NCI-H510A (cell line): Measurements from ENCODE around the gene NOS3.

ENCODE experiments used
- DNase-seq: peaks from one replicate; lab custom pipeline; 2025; lab: John Stamatoyannopoulos, UW

NOS3 gene

DNA sequence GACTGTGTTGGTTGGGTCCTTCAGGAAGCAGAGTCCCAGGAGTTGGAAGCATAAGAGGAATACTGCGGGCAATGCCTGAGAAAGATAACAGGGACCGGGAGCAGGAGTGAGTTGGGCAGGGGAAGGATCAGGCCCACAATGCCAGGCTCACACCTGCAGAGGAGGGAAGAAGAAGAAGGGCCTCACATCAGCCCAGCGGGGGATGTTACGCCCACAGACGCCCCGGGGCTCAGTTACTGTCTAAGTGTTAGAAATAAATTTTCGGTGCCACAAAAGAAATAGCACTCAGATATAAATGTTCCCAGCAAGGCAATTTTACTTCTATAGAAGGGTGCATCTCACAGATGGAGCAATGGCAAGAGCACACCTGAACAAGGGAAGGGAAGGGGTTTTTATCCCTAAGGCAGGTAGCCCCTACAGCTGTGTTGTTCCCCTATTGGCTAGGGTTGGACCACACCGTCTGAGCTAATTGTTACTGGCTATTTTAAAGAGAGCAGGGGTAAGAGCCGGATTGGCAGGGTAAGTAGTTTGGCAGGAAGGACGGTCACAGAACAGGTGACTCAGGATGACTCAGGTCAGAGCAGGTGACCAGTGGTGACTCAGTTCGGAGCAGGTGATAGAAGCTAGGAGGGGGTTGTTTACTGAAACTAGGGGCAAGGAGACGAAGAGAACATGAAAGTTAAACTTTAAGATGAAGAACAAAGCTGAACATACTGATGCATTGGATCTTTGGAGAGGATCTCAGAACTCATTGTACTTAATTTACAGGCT is at the start of gene NOS3:
Gene NOS3, plus strand, starts transcription at position 602 of the 771 bp plus-strand sequence. CDS start 2,787 bp downstream, outside the sequence.
- no peak for DNase-seq

- no peak for DNase-seq
Observed at GRCh38 chr7:150941351-150942000, 49.3 kb upstream of the NOS3 start.

DNA sequence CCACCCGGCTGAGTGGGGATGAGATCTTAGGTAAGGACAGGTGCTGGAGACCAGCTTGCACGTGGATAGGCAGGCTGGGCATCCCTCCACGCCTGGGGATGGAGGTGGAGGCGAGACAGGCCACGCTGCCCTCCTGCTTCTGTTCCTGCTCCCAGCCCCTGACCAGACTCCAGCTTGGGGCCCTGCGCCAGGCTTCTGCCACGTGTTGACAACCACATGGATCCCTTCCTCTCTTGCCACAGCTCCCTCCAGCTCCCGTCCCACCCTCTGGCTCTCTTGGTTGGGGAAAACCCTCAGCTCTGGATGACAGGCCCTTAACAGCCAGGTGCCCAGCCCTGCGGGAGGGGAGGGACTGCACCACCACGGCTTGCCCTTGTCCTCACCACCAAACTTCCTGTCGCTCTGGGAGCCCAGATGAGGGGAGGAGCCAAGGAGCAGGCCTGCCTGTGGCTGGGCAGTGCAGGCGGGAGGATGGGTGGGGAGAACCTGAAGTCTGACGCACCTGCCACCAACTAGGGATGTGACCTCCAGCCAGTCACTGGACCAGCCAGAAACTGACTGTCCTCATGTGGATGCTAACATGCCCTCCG is 48.7 kb upstream of the NOS3 start:
- DNase-seq: peak; percentile 68

DNA sequence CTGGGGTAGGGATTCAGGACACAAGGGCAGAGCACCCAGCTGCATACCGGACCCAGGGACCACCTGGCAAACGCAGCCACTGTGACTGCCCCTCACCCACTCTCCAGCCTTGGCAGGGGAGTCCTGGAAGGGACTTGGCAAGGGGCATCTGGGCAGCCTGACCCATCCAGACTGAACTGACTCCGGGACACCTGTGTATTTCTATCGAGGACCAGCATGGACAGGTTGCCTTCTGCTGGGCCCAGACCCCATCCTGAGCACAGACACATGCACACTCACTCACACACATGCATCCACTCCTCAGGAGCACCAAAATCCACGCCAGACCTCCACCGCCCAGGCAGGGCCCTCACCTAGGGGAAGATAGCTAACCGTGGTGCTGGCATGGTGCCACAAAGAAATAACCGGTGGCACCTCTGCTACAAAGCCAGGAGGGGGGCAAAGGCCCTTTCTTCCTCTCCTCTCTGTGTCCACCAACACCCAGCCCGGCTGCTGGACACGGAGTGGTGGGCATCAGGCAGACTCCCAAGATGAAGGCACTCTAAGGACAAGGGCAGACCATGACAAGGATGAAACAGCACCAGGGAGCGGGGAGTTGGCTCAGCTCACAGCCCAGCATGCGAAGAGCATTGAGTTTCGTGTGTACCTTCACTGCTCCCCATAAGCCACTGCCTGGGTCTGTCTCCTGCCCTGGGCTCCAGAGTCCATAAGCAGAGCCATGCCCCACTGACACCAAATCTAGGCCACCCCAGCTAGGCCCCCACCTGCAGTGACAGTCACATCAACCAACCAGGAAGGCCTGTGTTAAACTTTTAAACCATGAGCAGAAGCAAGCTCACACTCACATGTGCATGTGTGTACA is 48.0 kb upstream of the NOS3 start:
- DNase-seq: no peak

GRCh38 chr7:150943453-150943814 is 47.4 kb upstream of the NOS3 start:
- DNase-seq: no peak

- DNase-seq: no peak
Observed at GRCh38 chr7:150944066-150945042, 46.5 kb upstream of the NOS3 start.

DNA sequence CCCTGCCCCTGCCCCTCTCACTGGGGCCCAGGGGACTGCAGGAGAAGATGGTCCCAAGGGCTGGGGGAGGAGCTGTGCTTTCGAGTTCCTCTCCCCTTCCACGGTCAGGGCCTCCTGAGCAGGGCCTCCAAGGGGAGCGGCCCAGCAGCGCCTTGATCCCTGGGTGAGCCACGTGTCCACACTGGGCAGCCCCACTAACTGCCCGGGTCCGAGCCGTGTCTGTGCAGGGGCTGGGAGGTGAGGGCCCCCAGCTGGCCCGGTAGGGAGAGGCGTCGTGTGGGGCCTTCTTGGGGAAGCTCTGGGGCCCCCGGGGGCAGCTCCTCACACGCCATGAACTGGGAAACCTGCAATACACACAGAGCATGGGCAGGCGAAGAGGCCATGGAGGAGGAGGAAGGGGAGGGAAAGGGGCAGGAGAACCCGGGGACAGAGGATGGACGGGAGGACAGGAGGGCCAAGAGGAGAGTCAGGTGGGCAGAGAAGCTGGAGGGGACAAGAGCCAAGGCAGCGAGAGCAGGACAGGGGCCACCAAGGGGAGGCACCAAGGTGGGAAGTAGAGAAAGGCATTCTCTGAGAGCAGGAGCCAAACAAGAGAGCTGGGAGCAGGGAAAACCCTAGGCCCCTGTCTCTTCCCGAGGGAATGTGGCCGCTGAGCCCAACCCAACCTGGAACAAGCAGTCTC is 45.5 kb upstream of the NOS3 start:
- no peak for DNase-seq

DNA sequence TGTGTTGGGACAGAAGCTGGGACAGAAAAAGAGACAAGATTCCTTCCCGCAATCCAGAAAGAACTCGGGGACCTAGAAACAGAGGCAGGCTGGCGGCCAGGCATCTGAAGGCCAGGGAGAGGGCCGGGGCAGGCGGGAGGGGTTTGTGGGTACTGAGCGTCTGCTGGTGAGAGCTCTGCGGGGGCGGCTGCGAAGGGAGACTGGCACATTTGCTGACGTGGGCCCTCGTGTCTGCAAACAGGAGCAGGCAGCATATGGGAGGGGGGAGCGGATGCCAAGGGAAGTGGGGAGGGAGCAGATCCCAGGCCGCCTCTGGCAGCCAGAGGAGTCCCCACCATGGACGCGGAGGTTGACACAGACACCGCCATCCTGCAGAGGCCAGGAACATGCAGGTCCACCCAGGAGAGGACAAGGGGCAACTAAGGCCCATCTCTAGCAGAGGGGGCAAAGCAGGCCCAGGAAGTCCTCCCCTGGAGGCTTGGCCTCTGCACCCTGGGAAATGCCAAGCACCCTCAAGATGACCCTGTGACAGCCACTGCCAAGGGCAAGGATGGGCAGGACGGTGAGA is 44.9 kb upstream of the NOS3 start:
- no peak for DNase-seq

DNA sequence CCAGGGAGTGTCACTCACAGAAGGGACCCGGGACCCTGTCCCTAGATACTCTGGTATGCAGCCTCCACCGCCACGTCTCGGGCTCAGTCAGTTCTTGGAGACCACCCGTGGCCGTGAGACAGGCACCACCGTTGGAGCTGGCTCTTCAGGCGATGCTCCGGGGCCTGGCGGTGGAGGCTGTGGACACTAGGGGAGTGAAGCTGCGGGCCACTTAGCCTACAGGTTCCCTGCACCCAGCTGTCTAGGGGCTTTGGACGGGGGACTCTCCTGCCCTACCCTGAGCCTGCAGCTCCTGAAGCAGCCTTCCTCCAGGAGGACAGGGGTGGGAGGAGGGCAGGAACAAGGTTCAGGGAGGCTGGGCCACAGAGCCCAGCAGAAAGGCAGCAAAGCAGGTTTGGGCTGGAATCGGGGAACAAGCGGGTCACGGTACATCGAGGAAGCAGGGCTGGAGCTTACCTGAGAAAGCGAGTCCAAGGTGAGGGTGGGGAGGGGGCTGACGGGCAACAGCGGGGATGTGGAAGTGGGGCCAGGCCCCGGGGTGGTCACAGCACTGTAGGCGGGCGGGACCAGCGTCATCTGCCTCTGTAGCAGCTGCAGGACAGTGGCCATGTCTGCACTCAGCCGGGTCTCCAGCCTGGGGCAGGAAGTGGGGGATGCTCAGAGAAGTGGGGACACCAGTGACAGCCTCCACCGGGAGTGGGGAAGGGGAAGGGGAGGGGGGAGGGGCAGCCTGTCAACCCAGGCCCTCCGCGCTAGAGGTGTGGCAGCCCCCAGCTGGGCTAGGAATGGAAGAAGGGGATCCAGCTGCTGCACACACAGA is 44.2 kb upstream of the NOS3 start:
- no peak for DNase-seq

DNA sequence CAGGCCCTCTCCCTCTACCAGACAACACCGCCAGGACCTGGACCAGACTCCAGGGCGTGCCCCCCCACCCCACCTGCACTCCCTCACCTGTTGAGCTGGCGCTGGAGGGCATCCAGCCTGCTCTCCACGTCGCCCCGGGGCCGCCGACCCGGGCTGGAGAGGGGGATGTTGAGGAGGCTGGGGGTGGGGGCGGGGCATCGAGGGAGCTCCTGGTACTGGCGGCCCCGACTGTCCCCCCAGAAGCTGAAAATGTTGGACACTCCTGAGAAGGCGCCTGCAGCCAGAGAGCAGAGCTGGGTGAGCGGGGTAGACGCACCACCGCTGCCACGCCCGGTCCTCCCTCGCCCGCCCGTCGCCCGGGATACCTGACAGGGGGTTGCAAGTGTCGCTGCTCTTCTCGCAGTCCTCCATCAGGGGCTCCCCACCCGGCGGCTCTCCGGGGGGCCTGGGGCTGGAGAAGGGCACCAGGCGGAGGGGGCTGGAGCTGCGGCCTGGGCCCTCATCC is 43.5 kb upstream of the NOS3 start:
- no peak for DNase-seq

DNA sequence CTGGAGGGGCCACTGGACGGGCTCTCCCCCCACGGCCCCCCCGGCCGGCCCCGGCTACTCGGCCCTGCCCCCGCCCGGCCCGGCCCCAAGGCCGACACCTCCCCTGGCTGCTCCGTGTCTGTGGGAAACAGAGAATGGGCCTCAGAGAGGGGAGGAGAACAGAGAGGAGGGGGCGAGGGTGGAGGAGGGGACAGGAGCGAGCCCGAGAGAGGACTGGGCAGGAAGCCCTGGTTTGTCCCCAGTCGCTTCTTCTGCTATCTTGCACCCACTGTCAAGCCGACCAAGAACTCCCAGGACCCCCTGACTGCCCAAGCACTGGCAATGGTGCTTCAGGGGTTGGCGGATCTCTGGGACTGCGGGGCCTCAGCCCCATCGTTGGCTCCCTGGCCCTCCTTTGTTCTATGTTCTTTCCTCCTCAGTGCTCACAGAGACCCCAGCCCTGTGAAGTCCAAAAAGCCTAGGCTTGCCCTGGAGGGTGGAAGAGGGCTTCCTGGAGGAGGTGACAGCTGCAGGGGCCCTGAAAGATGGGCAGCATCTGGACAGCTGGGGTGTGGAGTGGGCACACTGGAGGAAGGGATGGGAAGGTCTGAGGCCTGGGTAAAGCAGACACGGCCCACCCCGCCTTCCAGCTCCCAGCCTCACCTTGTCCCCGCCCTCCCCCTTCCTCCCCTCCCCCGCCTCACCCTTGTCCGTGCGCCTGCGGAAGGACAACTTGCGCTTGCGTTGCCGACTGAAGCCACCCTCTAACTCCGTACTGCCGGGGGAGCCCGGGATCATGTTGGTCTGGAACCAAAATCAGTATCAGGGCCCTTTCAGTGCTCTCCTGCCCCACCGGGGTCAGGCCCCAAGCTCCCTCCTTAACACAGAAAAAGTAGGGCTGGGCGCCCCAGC is 42.8 kb upstream of the NOS3 start:
- DNase-seq: no peak

DNA sequence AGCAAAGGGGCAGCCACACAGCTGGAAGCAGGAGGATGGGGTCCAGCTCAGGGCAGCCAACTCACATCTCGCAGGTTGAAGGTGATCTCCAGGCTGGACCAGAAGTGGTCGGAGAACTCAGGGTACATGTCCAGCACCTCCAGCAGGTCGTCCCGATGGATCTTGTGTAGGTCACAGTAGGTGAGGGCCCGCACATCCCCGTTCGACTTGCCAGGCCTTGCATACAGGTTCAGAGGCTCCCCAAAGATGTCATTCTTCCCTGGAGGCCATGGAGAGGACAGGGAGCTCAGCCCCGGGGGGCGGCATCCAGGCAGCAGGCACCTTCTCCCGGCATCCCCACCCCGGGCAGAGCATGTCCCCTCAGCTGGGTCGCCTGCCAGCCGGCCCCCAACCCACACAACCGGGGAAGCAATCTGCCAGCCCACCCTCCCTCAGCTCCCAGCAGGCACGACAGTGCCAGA is 42.0 kb upstream of the NOS3 start:
- no peak for DNase-seq

DNA sequence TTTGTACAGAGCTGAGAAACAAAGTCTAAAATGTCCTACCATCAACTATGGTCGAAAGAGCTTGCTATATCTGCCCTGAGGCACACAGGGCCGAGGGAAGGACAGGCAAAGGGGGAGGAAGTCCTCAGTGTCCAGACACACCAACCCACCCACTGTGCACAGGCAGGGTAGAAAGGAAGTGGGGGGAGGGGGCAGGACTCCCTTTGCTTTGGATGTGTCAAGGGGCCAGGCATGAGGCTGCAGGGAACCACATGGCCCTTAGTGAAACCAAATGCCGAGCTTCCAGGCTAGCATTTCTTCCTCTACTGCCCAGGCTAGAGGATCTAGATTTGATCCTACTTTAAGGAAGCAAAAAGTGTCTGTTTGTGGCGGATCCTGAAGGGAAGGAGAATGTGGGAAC is 41.3 kb upstream of the NOS3 start:
- DNase-seq: no peak

DNA sequence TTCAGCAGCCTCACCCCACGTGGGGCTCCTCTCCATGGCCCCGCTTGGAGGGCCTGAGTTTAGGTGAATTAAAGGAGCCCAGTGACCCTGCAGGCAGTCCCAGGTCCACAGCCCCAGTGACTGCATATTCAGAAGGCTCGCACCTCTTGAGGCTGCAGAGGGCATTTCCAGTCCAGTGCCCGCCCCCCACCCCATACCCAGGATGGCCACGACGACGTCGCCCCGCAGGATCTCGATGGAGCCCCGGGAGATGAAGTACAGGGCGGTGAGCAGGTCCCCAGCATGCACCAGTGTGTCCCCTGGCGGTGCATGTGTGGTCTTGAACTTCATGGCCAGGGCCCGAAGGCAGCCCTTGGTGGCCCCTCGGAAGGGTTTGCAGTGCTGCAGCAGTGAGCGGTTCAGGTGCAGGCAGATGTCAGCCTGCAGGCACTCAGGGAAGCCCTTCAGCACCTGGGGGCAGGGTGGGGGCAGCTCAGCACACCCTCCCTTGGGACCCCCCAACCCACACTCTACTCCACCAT is 40.8 kb upstream of the NOS3 start:
- DNase-seq: no peak

DNA sequence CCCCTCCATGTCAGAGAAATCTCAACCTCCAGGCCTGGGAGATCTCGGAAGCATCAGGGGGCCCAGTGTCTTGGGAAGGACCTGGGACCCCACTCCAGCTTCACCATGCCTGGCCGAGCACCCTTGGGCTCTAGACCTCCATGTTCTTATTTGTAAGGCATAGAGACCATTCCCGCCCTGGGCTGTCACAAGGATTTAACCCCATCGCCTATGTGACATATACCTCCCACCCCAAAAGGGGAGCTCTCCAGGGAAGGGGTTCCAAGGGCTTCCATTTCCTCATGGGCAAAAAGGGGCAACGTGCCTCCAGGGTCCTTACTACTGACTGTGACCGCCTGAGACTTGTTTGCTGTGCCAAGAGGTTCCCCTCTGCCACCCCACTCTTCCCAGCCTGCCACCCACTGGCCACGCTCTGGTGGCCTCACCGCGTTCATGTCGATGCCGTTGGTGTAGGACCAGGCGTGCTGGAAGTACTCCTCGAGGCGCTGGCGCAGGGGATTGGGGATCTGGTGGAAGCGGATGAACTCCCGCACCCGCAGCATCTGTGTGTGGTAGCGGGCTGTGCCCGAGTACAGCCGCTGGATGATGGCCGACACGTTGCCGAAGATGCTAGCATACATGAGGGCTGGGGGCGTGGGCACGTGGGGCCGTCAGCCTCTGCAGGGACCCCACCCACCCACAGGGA is 40.2 kb upstream of the NOS3 start:
- DNase-seq: no peak

DNA sequence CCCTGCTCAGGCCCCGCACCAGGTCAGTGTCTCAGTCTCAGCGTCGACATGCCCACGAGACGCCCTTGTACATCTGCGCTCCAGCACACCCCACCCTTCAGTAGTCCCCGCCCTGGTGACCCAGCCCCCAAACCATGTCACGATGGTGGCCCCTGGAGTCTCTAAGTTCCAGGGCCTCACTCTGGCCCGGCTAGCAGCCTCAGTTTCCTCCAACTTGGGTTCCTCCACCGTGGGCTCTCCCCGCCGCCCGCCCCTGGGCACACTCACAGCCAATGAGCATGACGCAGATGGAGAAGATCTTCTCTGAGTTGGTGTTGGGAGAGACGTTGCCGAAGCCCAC is 39.7 kb upstream of the NOS3 start:
- no peak for DNase-seq

- DNase-seq: no peak
Observed at GRCh38 chr7:150951521-150951920, 39.3 kb upstream of the NOS3 start.
